BJ (cell line): ENCODE data around the gene UNK. TPM values are rescaled to one million over a fixed set of nuclear protein-coding genes. Genes with fewer than 3 reads are reported as not detected.
"Not testable (repeated sequence)": the region's sequence is repeated elsewhere in the genome, so short reads cannot be mapped to it uniquely, and the experiment has no call there.

Experiments
- CTCF ChIA-PET: fragments of 350-600 bp; formaldehyde crosslinking; extraction: SDS; loops from one replicate; lab custom pipeline; 2021; ENCODE audit warnings: antibody characterized with exemption, inconsistent platforms; lab: Yijun Ruan, JAX
- POLR2A ChIA-PET: fragments of 300-600 bp; sonication (Branson Sonifier 250); formaldehyde crosslinking; extraction: SDS; loops from one replicate; lab custom pipeline; 2021; ENCODE audit warnings: antibody characterized with exemption; lab: Charles Lee
- DNase-seq: peaks from one replicate; pipeline ENCODE4 v3.0.0-alpha.2; 2011; ENCODE audit warnings: low read depth
- H3K27me3 ChIP-seq: 2 replicates; pipeline ENCODE4 v1.6.0; 2011; ENCODE audit warnings: low read length; ENCODE audit not compliant: control insufficient read depth, insufficient read depth
- H3K36me3 ChIP-seq: 2 replicates; pipeline ENCODE4 v1.5.1; 2011; ENCODE audit warnings: low read length; ENCODE audit not compliant: control insufficient read depth, insufficient read depth
- H3K4me3 ChIP-seq: 2 replicates; pipeline ENCODE4 v1.5.1; 2011; ENCODE audit warnings: low read depth, mild to moderate bottlenecking, control low read depth, low read length
- polyA plus RNA-seq: library from polyadenylated mRNA; depleted of rRNA; stranded (reverse); fragments of >200 nt; gene quantifications from 2 replicates; pipeline ENCODE4 v1.2.3, GENCODE V29; 2011
- TF ChIP-seq, protein P1 (sequence below): IDR thresholded peaks from 2 replicates; pipeline ENCODE4 v1.5.1; 2011; ENCODE audit warnings: low read depth, mild to moderate bottlenecking, control low read depth, inconsistent platforms, low read length, moderate library complexity; ENCODE audit not compliant: insufficient read depth

The UNK gene
- polyA plus RNA-seq, 1 experiment: 7.2 TPM

DNA sequence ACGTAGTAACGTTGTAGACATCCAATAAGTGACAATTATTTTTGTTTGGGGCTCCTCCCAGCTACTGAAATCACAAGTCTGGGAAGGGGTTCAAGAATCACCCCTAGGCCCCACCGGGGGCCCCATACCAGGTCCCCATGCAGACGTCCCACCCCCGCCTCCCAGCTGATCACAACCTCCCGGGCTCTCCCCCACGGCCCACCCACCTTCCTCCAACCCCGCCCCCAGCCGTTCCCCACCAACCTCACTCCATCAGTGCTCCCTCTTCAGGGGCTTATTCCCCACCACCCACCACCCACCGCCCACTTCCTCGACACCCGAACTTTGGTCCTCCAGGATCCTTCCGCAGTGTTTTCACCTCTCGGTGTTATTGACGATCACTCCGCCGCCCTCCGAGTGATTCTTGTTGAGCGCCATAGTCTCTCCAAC is 70.3 kb downstream of the UNK start:
- TF ChIP-seq, protein P1, sequence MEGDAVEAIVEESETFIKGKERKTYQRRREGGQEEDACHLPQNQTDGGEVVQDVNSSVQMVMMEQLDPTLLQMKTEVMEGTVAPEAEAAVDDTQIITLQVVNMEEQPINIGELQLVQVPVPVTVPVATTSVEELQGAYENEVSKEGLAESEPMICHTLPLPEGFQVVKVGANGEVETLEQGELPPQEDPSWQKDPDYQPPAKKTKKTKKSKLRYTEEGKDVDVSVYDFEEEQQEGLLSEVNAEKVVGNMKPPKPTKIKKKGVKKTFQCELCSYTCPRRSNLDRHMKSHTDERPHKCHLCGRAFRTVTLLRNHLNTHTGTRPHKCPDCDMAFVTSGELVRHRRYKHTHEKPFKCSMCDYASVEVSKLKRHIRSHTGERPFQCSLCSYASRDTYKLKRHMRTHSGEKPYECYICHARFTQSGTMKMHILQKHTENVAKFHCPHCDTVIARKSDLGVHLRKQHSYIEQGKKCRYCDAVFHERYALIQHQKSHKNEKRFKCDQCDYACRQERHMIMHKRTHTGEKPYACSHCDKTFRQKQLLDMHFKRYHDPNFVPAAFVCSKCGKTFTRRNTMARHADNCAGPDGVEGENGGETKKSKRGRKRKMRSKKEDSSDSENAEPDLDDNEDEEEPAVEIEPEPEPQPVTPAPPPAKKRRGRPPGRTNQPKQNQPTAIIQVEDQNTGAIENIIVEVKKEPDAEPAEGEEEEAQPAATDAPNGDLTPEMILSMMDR: peak; percentile 18; the same call in 1 of the 2 replicates
- no peak for DNase-seq
- H3K4me3 ChIP-seq: peak overlapping the region; percentile 79
- peaks cover 7% of the 10 kb centered on the region for H3K36me3 ChIP-seq
- CTCF ChIA-PET: interaction anchor here (0.6 to 3.2 kb wide), 16 partner anchors 9 to 101 kb away, joined by 3 to 34 read pairs (median 4); partner anchors contain the start of genes MRPL38, TRIM47, TRIM65 and UNC13D
- POLR2A ChIA-PET: interaction anchor here (0.6 to 1.2 kb wide), 5 partner anchors 11 to 674 kb away, joined by 3 to 14 read pairs (median 6); partner anchors contain the start of gene UNC13D
- no peaks in the 10 kb centered on the region for H3K27me3 ChIP-seq

DNA sequence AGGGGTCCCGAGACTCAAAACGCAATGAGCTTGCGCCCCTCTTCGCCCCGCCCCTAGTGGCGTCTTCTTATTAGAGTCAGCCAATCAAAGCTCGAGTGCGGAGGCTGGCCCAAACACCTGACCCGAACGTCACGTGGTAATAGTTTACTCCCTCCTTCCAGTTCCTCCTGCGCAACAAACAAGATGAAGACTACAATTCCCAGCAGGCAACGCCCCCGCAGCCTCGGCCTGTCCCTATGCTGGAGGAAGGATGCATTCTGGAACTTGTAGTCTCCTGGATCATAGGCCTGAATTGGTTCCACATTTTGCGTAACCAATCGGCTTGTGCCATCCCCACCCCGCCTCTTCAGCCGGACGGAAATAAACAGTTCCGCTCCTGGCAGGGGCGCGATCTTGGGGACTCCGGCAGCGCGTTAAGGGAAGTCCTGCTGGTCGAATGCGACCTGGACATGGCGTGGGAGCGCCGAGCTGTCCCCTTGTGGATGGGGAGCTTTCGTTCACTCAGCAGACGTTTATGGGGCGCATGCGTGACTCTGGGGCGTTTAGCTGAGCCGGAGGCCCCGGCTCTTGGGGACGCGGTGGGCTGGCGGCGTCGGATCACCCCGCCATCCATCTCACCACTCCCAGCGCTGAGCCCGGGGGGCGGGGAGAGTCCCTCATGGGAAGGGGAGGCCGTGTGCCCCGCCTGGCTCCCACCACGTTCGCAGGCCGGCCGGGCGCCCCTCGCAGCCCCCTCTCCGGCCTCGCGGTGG is 70.9 kb downstream of the UNK start, which contains the start of gene WBP2:
Gene WBP2, minus strand, starts transcription at position 26 of the 752 bp plus-strand sequence. CDS start 38 bp downstream, outside the sequence.
- H3K4me3 ChIP-seq: peak within 1 kb of the TSS; percentile 79
- peak; percentile 100 for DNase-seq
- ChIA-PET CTCF (interaction anchor here (0.6 to 3.2 kb wide), 16 partner anchors 9 to 102 kb away, joined by 3 to 34 read pairs (median 4); partner anchors contain the start of genes MRPL38, TRIM47, TRIM65 and UNC13D), POLR2A (interaction anchor here (0.5 to 0.9 kb wide), 4 partner anchors 11 to 75 kb away, joined by 3 to 14 read pairs (median 10); partner anchors contain the start of gene UNC13D)
- peaks cover 6% of the 10 kb centered on the region for H3K36me3 ChIP-seq
- TF ChIP-seq, protein P1: peak; percentile 17; the same call in 1 of the 2 replicates
- no peaks in the 10 kb centered on the region for H3K27me3 ChIP-seq

DNA sequence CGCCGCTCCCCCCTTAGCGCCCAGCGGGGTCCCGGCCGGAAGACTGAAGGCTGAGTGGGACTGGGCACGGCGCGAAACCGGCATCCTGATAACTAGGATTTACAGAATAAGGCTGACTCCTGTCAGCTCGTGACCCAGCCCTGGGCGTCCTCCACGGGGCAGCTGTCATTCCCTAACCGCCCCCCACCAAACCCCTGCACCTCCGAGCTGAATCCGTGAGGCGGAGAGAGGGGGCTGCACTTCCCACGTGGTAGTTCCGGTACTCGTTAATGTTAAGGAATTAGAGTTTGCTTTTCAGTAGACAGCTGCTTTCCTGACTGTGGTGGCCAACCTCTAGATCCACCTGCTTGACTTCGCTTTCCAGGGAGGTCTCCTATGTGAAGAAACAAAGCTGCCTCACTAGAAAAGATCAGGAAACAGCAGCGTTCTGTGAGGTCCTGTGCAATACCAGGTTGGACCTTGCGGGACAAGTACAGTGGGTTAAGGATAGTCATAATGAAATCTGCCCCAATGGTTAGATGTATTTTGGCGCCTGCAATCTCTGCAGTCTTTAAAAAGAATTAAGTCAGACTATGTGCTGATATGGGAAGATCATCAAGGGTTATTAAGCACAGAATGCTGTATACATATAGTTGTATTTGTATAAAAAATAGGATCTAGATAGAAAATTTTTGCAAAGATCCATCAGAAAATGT is 71.6 kb downstream of the UNK start:
- TF ChIP-seq, protein P1: no peak
- H3K27me3 ChIP-seq: no peaks in the 10 kb centered on the region
- peak overlapping the region; percentile 79 for H3K4me3 ChIP-seq
- CTCF ChIA-PET: interaction anchor here (0.7 to 3.2 kb wide), 10 partner anchors 10 to 73 kb away, joined by 3 to 34 read pairs (median 4); partner anchors contain the start of genes MRPL38, TRIM47 and UNC13D
- POLR2A ChIA-PET: interaction anchor here (0.5 kb wide), 1 partner anchor 17 kb away, joined by 13 read pairs; no protein-coding TSS in a partner anchor
- H3K36me3 ChIP-seq: peaks cover 3% of the 10 kb centered on the region
- DNase-seq: no peak

DNA sequence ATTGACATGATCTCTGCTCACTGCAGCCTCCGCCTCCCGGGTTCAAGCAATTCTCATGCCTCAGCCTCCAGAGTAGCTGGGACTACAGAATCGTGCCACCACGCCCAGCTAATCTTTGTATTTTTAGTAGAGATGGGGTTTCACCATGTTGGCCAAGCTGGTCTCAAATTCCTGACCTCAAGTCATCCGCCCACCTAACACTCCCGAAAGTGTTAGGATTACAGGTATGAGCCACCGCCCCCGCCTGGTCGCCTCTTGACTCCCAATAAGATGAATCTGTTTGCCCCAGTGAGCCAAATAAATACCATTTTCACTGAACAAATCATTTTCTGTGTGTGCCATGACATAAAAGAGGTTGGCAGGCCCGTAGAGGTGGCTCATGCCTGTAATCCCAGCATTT is 74.8 kb downstream of the UNK start:
- CTCF ChIA-PET, H3K4me3 ChIP-seq, H3K36me3 ChIP-seq, DNase-seq, POLR2A ChIA-PET, H3K27me3 ChIP-seq: not testable (repeated sequence)

DNA sequence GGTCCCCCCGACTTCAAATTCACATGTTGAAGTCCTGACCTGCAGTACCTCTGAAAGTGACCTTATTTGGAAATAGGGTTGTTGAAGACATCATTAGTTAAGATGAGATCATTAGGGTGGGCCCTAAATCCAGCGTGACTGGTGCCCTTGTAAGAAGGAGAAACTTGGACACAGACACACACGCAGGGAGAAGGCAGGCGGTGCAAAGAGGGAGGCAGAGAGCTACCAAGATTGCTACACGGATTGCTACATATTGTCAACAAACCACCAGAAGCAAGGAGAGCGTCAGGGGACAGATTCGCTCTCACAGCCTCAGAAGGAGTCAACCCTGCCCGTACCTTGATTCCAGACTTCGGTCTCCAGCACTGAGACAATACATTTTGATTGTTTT is 77.3 kb downstream of the UNK start:
- DNase-seq: no peak
- H3K4me3 ChIP-seq: no peak overlapping the region
- POLR2A ChIA-PET: no interaction called here
- no peaks in the 10 kb centered on the region for H3K27me3 ChIP-seq
- H3K36me3 ChIP-seq: no peaks in the 10 kb centered on the region
- TF ChIP-seq, protein P1: no peak
- CTCF ChIA-PET: interaction anchor here (0.5 to 2.2 kb wide), 13 partner anchors 9 to 247 kb away, joined by 3 to 26 read pairs (median 3); partner anchors contain the start of genes TRIM47 and TRIM65
